ENCODE results near the gene SDK1.
"Not testable (repeated sequence)": the region's sequence is repeated elsewhere in the genome, so short reads cannot be mapped to it uniquely, and the experiment has no call there.

The SDK1 gene

DNA sequence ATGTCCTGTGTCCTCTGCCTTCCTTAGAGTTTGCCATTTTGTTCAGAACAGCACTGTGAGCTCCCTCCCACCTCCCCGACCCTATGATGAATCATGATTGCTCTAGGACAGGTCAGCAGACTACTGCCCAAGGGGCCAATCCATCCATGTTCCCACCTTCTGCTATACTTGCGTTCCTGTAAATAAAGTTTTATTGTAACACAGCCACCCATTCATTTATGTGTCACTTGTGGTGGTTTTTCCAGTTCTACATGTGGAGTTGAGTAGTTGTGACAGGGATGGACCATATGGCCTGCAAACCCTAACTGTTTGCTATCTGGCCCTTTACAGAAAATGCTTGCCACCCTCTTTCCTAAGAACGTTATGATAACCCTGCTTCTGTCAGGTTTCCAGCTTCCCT, 387.8 kb downstream of the SDK1 start:
- DNase-seq, result no peak

DNA sequence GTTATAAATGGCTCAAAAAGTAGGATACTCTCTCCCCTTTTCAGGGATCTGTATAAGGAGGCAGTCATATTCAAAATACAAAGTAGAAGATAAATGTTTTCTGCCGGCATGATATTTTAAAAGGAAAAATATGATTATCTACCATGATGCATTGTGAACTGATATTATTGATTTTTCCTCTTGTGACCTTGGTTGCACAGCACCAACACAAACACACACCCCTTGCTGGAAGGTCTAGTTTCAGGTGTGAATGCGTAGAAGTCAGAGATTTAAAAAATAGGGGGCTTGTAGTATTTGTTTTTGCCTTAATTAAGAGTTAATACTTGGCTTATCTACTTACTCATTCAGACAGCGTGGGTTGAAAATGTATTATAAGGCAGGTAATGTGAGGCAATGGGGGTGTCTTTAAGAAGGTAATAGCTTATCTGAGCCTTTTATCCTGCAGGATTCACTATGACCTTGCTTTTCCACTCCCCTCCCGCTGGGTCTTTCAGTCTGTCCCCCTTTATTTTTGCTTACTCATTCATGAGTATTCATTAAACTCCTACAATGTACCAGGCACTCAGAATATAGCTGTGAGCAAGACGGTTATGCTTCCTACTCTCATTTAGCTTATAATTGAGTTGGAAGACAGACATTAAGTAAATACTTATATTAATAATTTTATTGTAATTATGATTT, 390.6 kb downstream of the SDK1 start:
- DNase-seq, result no peak

DNA sequence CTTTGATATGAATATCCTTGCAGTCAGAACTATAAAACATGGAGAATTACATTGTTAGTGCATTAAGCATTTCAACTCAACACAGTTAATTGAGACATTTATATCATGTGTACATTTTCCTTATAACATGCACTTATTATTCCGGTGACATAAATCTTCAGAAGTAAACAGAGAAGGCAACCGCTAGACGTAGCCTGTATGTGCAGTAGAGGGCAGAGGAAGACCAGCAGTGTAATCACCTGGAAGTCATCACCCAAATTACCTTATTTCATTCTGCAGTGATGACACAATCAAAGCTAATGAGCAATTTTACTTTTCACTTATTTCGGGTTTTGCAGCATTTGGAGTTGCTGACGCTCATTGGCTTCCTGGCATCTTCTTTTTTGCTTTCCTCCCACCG, 394.6 kb downstream of the SDK1 start:
- no peak for DNase-seq

DNA sequence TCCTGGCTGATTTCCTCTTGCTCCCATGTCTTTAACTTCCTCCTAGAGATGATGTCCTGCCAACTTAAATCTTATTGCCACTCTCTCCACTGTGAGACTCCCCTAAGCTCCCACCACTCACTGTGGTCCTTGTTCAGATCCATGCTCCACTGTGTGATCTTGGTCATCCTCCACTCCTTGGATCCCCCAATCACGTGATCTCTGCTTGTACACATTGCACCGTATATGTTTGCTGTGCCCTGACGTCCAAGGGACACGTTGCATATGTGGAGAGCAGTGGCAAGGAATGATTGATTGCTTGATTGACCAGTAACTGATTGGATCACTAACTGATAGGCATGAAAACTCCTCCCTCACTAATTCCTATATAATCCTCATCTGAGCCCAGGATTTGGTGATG, 395.1 kb downstream of the SDK1 start:
- DNase-seq, result no peak

DNA sequence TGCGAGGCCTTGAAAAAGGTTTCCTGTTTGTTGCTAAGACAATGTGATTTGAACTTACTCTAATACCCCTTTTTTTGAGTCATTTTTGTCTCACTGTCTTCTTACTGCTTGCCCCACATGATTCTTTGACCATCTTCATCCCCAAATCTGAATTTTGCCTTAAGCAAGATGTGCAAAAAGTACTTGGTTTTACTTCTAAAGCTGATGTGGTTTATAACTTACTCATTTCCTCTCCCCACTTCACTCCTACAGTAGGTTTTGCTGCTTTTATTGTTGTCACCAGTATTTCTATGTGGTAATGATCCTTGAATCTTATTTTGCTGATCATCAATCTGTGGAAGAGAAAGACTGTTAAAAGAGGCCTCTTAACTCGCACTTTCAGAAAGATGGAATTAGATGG, 396.4 kb downstream of the SDK1 start:
- DNase-seq, result no peak

DNA sequence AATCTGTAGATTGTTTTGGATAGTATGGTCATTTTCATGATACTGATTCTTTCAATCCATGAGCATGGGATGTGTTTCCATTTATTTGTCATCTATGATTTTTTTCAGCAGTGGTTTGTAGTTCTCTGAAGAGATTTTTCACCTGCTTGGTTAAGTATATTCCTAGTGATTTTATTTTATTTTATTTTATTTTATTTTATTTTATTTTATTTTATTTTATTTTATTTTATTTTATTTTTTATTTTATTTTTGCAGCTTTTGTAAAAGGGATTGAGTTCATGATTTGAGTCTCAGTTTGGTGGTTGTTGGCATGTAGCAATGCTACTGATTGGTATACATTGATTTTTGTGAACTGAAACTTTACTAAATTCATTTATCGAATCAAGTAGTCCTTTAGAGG, 404.2 kb downstream of the SDK1 start:
- DNase-seq, result no peak

DNA sequence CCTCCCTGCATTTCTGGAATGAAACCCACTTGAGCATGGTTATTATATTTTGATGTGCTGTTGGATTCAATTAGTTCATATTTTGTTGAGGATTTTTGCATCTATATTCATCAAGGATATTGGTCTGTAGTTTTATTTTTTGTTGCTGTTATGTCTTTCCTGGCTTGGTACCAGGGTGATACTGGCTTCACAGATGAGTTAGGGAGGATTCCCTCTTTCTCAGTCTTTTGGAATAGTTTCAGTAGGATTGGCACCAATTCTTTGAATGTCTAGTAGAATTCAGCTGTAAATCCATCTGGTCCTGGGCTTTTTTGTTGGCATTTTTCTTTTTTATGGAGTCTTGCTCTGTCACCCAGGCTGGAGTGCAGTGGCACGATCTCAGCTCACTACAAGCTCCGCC, 405.0 kb downstream of the SDK1 start:
- not testable (repeated sequence) for DNase-seq

DNA sequence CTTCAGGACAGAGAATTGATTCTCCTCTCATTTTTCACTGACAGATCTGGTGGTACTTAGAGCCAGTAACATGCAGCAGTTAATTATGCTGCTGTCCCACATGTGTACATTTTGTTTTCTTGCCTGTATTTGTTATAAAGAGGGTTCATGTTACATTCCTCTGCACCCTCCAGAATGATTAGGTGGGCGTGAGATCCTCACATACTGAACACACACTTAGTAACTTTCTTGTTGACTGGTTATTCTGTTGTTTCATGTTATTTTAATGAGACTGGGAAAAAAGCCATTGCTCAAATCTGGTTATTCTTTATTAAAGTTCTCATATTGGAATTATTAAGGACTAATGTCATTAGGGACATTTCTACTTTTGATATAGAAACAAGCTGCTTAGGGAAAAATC, 409.1 kb downstream of the SDK1 start:
- DNase-seq, result no peak

DNA sequence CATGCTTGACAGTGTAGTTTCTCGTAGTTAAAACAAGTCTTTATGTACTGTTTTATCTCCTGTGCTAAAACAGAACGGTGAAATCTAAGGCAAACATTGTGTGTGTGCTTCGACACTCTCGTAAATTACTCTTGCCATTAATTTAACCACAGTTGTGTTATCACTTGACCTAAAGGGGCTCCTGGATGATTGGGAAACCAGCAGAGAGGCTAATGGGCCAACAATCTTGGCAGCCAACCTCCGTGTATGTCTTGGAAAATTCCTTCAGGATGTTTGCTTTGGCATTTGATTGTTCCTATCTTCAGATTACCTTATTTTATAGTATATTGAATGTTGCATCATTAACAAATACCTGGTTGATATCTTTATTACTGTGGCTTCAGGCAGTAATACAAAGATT, 409.5 kb downstream of the SDK1 start:
- no peak for DNase-seq

DNA sequence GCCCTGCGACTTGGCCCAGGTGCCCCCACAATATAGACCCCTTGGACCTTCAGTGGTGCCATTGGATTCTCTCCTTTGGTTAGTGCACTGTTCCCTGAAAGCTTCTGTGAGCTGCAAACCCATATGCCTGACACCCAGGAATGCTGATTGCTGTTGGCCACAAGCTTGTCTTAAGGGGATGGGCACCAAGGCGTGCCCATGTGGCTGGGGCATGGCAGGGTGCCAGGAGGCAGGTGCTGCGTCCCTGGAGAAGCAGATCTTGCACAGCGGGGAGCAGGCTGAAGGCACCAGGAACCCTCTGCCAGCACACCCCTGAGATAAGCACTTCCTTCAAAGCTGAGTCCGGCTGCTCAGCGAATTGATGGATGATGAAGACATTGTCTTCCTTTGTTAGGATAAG, 411.8 kb downstream of the SDK1 start:
- no peak for DNase-seq

DNA sequence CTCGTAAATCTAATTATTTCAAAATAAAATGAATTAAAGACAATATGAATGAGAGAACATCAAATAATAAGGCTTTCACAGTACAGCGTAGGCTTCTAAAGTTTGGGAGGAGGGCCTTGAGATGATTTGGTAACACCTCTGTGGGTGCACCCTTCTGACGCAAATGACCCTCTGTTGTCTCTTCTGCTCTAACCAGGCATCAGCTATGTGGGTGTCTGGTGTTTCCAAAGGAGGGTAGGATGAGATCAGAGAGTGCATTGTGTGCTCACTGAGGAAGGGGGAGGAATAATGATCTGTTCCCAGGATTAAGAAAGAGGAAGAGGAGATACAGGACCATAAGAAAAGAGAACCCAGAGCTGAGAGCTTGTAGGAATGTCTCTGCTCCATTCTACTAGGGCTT, 420.4 kb downstream of the SDK1 start:
- DNase-seq, result no peak

DNA sequence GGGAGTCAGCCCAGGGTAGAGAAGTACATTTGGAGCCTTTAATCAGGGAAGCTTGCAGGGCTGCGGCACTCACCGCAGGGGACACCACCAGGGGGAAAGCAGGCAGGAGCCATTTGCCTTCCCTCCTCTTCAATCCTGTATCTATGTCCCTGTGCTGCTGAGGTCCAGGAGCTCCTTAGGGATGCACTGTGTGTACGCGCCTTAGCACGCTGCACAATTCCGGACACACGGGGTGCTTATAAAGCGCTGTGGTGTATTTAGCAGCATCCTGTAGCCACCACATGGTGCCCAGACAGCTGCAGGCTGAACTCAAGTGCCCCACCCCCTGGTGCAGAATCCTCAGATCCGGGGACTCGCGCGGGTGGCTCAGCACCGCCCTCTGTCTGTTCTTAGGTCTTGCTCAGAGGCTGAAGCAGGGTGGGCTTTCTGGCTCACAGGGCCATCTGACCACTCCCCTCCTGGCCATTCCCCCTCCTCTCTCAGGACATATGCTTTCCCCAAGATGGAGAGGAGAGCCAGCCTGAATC, 421.4 kb downstream of the SDK1 start:
- DNase-seq, result peak; percentile 4

DNA sequence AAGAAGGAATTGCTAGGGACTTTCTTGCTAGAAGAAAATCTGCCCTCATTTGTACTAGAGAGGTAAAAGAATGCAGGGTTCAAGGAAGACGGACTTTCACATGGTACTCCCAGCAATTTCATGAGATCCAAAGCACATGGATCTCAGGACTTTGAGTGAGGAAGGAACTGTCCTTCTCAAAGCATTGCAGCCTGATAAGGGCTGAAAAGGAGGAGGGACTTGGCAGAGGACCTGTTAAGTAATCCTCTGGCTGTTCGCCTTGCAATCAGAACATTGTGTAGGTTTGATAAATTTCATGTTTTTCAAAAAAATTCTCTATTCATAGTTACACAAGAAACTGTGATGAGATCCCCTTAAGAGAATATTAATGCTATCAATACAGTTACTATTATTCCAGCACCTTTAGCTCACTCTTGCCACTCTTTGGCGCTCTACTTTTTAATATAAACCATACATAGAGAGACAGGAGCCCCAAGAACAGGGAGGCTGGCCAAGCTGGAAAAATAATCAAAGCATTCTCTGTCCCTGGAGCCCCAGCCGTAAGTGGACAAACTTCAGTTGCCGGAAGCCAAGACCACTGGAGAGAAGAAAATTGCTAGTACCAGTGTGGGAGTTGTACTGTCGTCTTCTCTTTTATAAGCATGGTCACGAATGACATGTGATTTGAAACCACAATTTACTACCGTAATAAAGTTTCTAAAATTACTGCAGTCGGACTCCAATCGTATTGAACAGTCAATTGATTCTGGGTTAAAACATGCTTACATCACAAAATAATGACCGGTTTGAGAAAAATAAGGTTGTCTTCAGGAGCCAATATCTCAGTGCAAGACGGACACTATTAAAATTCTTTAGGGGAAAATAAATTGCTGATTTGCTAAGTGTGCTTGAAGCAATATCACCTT, 424.4 kb downstream of the SDK1 start:
- DNase-seq, result no peak

DNA sequence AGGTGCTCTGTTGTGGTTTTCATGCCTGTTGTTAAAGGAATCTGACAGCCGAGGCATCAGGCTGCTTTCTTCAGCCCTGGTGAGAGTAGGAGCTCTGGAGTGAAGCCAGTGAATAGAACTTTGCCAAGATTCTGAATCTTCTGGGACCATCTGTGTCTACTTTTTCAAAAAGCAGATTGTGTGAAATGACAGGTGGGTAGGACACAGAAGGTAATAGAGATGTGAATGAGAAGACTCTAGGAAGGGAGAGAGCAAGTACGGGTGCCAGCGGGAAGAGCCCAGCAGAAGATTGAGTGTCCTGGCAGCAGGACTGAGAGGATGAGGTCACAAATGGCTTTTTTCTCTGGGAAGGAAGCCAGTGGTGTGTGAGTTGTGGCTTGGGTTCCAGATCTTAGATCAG, 429.2 kb downstream of the SDK1 start:
- no peak for DNase-seq

DNA sequence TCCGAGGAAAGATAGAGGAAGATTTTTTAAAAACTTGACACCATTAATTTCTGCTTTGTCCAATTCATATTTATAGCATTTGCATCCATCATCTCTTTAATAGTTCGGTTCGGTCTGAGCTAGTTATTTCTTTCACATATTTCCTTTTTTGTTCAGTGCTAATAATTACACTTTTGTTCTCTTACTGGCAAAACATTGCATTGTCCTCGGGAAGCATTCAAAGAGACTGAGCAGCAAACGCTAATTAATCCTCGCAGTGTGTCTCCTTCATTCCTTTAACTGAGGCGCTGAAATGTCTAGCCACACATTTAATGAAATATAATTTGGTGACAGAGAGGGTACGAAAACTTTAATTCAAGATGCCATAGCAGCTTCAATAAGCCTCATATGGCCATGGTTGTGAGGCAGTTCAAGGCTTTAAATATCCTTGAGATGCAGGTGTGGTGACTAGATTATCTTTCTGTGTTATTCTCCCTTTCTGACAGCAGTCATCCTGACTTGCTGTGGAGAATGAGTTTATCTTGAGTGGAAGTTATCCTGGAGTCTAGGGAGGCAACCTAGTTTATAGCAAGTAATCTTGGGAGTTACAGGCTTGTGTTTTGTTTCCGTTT, 431.4 kb downstream of the SDK1 start:
- no peak for DNase-seq

DNA sequence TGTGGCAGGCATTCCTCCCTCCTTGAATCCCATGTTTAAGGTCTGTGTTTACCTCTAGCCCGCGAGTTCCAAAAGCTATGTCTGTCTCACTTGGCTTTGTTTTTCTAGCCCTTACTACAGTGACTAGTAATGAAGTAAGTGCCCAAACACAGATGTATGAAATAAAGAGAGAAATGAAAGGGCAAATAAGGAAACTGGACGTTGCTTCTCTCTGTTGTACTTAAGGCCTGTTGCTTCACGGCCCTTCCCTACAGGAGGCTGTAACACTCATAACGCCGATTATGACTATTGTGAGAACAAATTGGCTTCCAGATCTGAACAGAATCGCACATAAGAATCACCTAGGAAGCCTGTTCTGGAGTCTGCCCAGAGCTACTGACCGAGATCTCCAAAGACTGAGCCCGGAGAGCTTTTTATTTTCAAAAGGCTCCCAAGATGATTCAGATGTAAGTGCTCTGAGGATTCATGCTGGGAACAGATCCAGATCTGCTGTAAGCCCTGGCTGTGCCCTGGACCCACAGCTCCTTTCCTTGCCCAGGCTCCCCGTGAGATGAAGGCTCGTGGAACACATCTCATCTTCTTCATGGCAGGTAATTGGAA, 432.6 kb downstream of the SDK1 start:
- no peak for DNase-seq

DNA sequence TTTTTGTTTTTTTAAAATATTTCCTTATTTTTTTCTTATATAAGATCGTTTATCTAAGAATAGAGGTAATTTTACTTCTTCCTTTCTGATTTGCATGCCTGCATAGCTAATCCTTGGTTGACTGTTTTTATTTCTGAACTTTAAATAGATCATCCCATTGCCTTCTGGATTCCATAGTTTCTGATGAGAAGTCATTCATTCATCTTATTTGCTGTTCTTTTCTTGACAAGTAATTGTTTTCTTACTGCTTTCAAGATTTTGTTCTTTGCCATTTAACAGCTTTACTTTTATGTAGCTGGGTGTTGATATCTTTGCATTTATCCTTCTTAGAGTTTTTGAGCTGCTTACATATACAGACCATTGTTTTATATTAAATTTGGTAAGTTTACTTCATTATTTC, 437.9 kb downstream of the SDK1 start:
- no peak for DNase-seq

DNA sequence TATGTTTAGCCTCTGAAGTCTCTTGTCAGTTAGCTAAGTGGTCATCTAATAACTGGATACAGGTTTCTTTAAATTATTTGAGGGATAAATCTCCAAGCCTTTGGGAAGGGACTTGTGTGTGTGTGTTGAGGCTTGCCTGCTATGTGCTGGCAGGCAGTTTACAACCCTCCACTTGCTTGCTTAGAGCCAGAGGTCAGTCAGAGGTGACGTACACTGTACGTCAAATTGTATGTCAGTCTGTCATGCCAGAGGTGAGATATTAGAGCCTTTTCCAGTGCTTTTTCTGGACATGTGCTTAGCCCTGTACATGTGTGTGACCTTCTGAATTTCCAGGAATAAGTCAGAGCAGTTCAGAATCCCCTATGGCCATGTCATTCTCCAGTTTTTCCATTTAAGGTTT, 438.9 kb downstream of the SDK1 start:
- DNase-seq, result no peak

DNA sequence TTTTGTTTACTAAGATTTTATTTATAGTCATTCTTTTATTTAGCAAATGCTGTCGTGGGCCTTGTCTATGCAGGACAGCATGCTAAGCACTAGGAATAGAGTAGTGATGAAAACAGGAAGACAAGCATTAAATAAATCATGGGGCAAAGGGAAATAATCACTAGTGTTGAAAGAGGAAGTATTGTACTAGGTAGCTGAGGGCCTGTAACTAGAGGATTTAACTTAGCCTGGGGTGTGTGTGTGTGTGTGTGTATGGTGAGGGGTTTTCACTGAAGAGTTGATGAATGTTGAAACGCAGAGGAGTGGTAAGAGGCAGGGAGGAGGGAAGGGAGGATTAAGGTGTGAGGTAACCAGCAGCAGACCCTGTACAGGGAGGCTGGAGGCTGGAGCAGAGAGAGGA, 446.4 kb downstream of the SDK1 start:
- no peak for DNase-seq

DNA sequence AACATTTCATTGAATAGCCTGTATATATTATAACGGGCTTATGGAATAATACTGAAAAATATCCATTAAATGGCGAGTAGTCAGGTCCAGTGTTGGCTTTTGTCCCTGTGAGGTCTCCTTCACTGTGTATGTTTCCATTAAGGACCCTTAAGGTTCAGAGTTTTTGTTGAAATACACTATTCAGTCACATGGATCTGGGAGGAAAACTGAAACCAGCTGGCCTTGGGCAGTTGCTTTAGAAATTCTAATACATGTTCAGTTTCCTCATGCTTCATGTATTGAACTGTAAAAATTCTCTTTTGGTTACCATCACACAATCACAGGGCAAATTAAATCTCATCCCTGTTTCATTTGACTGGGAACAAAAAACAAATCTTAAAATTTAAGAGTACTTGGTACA, 447.3 kb downstream of the SDK1 start:
- DNase-seq, result no peak

DNA sequence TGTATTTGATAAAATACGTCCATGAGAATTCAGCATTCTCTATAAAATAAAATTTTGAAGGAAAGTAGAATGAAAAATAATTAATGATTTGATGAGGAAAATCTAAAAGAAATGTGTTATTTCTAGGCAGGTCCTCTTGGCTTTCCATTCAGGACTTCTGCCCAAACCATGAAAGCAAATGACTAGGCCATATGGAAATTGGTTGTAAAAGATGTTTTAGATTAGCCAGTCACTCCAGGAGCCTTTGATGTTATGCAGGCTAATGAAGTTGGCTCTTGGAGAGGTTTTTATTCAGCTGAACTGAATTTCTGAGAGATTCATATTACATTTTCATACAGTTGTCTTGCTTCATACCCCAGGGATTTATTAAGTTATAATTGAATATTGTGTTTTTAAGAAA, 452.8 kb downstream of the SDK1 start:
- DNase-seq, result no peak

DNA sequence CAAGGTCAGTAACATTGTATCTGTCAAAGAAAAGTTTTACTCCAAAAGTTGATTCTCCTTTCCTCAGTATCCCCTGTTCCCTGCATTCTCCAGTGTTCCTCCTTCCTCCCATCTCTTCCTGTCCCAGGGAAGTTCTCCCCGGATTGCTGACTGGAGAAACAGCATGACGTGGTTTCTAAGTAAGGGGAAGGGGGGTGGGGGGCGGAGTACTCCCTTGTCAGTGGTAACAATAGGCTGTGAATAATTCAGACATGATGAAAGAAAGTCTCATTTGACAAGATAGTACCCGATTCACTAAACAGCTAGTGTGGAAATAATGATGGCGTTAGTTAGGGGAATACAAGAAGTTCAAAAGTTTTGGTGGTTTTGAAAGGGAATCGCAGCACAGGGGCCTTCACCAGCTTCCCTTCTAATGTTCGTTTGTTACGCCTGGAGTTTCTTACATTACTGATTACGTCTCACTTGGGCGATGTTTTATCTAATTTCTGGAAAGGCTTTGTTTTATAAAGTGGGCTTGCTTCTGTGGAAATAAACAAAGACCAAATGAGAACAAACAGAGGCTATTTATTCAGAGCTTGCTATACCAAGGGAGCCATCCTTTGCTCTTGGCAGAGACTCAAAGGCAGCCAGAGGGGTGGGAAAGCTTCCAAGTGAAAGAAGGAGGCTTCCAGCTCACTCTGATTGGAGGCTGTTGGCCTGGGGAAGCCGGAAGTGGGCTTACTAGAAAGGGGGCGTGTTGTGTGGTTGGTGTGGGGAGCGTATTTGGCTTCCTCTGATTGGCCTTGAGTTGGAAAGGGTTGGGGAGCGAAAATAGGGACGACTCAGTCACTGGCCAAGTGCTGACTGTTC, 453.7 kb downstream of the SDK1 start:
- DNase-seq, result no peak

Data from stimulated activated CD4-positive, alpha-beta T cell treated with anti-CD3 and anti-CD28 coated beads, Interleukin-12 subunit alpha, Interleukin-12 subunit beta, amount 100 ng/mL, for 4 hours (primary cell).